Upper lobe of left lung (tissue), 6 donors: ENCODE measurements around the gene PCGF1. TPM values are rescaled to one million over a fixed set of nuclear protein-coding genes. Genes with fewer than 3 reads are reported as not detected.
"Not testable (repeated sequence)": the region's sequence is repeated elsewhere in the genome, so short reads cannot be mapped to it uniquely, and the experiment has no call there.

Source experiments
- ATAC-seq, 2 donors: fragments of 200-7000 bp; cut with Tn5 transposase; one replicate each; pipeline ENCODE4 v1.9.1; 2022; ENCODE audit warnings: mild to moderate bottlenecking in 2 of 2, moderate library complexity in 2 of 2; ENCODE audit not compliant: low FRiP score in 2 of 2
- DNase-seq, 2 donors: peaks; one replicate each; pipeline ENCODE4 v3.0.0-alpha.2; 2019 to 2020
- H3K27ac ChIP-seq, 4 donors: fragments of 200-600 bp; sonication (generic); one replicate each; pipeline ENCODE4 v1.5.1; 2016 to 2019
- H3K27me3 ChIP-seq, 4 donors: fragments of 200-600 bp; sonication (generic); one replicate each; pipeline ENCODE4 v1.5.1; 2017 to 2019
- H3K36me3 ChIP-seq, 4 donors: fragments of 200-600 bp; sonication (generic); one replicate each; pipeline ENCODE4 v1.5.1; 2016 to 2019
- H3K4me1 ChIP-seq, 4 donors: fragments of 200-600 bp; sonication (generic); one replicate each; pipeline ENCODE4 v1.5.1; 2018 to 2019
- H3K4me3 ChIP-seq, 4 donors: fragments of 200-600 bp; sonication (generic); one replicate each; pipeline ENCODE4 v1.5.1; 2017 to 2019; ENCODE audit warnings: mild to moderate bottlenecking in 2 of 4, moderate library complexity in 1 of 4
- H3K9me3 ChIP-seq, 4 donors: fragments of 200-600 bp; sonication (generic); one replicate each; pipeline ENCODE4 v1.5.1; 2018 to 2019
- CTCF ChIP-seq, 6 experiments: fragments of 450-650 bp in 4 of 6; fragments of 200-600 bp in 2 of 6; sonication (generic) in 2 of 6; IDR thresholded peaks; one replicate each; pipeline ENCODE4 v1.5.1; 2016 to 2019; ENCODE audit warnings: antibody characterized with exemption in 6 of 6
- EP300 ChIP-seq, 4 donors: sonication (generic); formaldehyde crosslinking; IDR thresholded peaks; one replicate each; pipeline ENCODE4 v1.5.1; 2017; ENCODE audit warnings: antibody characterized with exemption in 4 of 4, control low read depth in 2 of 4
- POLR2A ChIP-seq, 4 donors: fragments of 450-650 bp; IDR thresholded peaks; one replicate each; pipeline ENCODE4 v1.5.1; 2016 to 2017; ENCODE audit warnings: antibody characterized with exemption in 4 of 4, mild to moderate bottlenecking in 2 of 4
- POLR2AphosphoS5 ChIP-seq, 2 donors: sonication (generic); formaldehyde crosslinking; IDR thresholded peaks; one replicate each; pipeline ENCODE4 v1.5.1; 2017; ENCODE audit warnings: antibody characterized with exemption in 2 of 2
- whole genome bisulfite sequencing, 2 donors: methylation state at CpG; one replicate each; pipeline ENCODE4 v1.1.5; 2017 to 2018; 5-methylcytosine and 5-hydroxymethylcytosine counted together
- total RNA-seq, 6 donors: library from RNA; depleted of rRNA in 4 of 6; stranded (reverse); fragments of >200 nt in 4 of 6; gene quantifications; one replicate each; pipeline versions ENCODE4 v1.1.0 to v1.2.1, GENCODE V29; 2016 to 2021
- donor health status: DM: no; HTN: no; CAD: no; lungs with moderate emphysema.
- donor health status: DM: no; HTN: yes; CAD: no; lungs with severe emphysema.

PCGF1 gene
- total RNA-seq, 6 donors from 2014 or later = 15.4 to 43.2 (median 34.6) TPM

DNA sequence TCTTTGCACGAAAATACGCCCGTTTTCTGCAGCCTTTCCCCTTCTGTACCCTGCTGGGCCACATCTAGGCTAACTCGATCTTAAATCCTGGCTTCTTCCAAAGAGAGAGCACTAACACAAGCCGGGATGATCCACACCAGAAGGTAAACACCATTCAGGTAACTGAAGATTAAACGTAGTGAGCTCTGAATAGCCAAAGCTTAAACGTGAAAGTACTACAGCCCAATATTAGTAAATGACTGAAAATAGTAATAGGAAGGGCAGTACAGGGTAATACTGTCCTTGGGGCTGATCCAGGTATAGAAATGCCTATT is 34.6 kb downstream of the PCGF1 start:
- 10 to 17% methylated on average over 7 of the region's 7 CpGs for whole genome bisulfite sequencing, 2 donors
- peak overlapping the region; percentile 62 to 80 (median 74) for H3K4me3 ChIP-seq
- no peak for ATAC-seq

GRCh38 chr2:74472086-74472944 is 35.2 kb downstream of the PCGF1 start, which contains the start of gene MRPL53:
Gene MRPL53, minus strand, starts transcription at chr2:74472680. Its CDS starts 20 bp downstream, at chr2:74472660.
- peak; percentile 94 to 96 for DNase-seq
- 1% methylated on average over 56 to 58 of the region's 66 CpGs for WGBS, 2 donors
- Histone ChIP-seq H3K4me1 (peaks cover 21 to 30% (median 27%) of the 10 kb centered on the region in 4 donors), H3K9me3 (no peaks in the 10 kb centered on the region), H3K4me3 (peak within 1 kb of the TSS; percentile 62 to 80 (median 74)), H3K27ac (peak within 1 kb of the TSS; percentile 86 to 93 (median 90)), H3K36me3 (peaks cover 0 to 21% (median 12%) of the 10 kb centered on the region in 4 donors), H3K27me3 (no peaks in the 10 kb centered on the region)
- peak in 3 of 4 donors; percentile 50 to 93 (median 68) for TF ChIP-seq POLR2A (IDR thresholded peaks at IDR 0.05)
- peak in 1 of 4 donors; percentile 65 for TF ChIP-seq EP300 (IDR thresholded peaks at IDR 0.05)
- TF ChIP-seq CTCF (IDR thresholded peaks at IDR 0.05) = peak in 1 of 6 experiments; percentile 7
- peak; percentile 95 to 99 for TF ChIP-seq POLR2AphosphoS5 (IDR thresholded peaks at IDR 0.05)
- ATAC-seq = peak; percentile 95 to 99

More for the DNA sequence above, 34.6 kb downstream of the PCGF1 start:
- Histone ChIP-seq H3K27ac (peak overlapping the region; percentile 86 to 93 (median 90)), H3K36me3 (peaks cover 0 to 25% (median 12%) of the 10 kb centered on the region in 4 donors), H3K4me1 (peaks cover 22 to 34% (median 29%) of the 10 kb centered on the region in 4 donors), H3K27me3 (no peaks in the 10 kb centered on the region), H3K9me3 (no peaks in the 10 kb centered on the region)
- TF ChIP-seq CTCF (IDR thresholded peaks at IDR 0.05) (no peak), POLR2AphosphoS5 (IDR thresholded peaks at IDR 0.05) (no peak), EP300 (IDR thresholded peaks at IDR 0.05) (no peak), POLR2A (IDR thresholded peaks at IDR 0.05) (no peak)
- no peak for DNase-seq

DNA sequence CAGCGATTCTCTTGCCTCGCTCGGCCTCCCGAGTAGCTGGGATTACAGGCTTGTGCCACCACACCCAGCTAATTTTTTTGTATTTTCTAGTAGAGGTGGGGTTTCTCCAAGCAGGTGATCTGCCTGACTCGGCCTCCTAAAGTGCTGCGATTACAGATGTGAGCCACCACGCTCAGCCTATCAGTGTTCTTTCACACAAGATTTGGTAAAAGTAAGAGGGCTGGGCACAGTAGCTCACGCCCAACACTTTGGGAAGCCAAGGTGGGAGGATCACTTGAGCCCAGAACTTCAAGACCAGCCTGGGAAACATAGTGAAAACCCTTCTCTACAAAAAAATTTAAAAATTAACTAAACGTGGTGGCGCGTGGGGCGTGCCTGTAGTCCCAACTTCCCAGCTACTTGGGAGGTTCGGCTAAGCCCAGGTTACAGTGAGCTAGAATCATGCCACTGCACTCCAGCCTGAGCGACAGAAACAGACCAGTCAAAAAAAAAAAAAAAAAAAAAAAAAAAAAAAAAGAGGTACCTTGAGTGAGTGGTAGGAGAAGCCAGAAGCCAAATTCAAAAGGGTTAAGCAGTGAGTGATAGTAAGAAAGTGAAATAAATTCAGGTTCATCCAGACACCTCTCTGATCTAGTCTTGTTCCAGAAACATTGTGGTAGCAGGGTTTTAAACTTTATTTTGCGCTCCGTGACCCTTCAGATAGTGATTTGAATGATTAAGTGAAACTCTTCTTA is 36.0 kb downstream of the PCGF1 start:
- WGBS, 2 donors = 62 to 68% methylated on average over 16 of the region's 16 CpGs
- TF ChIP-seq CTCF (IDR thresholded peaks at IDR 0.05) (no peak), POLR2AphosphoS5 (IDR thresholded peaks at IDR 0.05) (no peak), EP300 (IDR thresholded peaks at IDR 0.05) (no peak), POLR2A (IDR thresholded peaks at IDR 0.05) (no peak)
- DNase-seq (no peak), ATAC-seq (no peak)
- Histone ChIP-seq H3K4me1 (peaks cover 13 to 22% (median 19%) of the 10 kb centered on the region in 4 donors), H3K4me3 (peak overlapping the region; percentile 62 to 80 (median 74)), H3K36me3 (peaks cover 0 to 19% (median 12%) of the 10 kb centered on the region in 4 donors), H3K9me3 (no peaks in the 10 kb centered on the region), H3K27ac (peak overlapping the region; percentile 86 to 93 (median 90)), H3K27me3 (no peaks in the 10 kb centered on the region)

DNA sequence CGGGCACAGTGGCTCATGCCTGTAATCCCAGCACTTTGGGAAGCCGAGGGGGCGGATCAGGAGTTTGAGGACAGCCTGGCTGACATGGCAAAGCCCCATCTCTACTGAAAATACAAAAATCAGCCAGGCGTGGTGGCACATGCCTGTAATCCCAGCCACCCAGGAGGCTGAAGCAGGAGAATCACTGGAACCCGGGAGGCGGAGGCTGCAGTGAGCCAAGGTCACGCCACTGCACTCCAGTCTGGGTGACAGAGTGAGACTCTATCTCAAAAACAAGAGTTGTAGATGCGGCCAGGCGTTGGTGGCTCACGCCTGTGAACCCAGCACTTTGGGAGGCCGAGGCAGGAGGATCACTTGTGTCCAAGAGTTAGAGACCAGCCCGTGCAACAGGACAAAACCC is 36.8 kb downstream of the PCGF1 start:
- not testable (repeated sequence) for ATAC-seq
- DNase-seq = peak in 1 of 2 donors; percentile 25
- H3K36me3 ChIP-seq = peaks cover 0 to 17% (median 11%) of the 10 kb centered on the region in 4 donors

GRCh38 chr2:74464406-74464805 is 43.1 kb downstream of the PCGF1 start:
- no peak for TF ChIP-seq POLR2AphosphoS5 (IDR thresholded peaks at IDR 0.05)
- no peak for TF ChIP-seq POLR2A (IDR thresholded peaks at IDR 0.05)
- TF ChIP-seq EP300 (IDR thresholded peaks at IDR 0.05) = no peak
- no peak for TF ChIP-seq CTCF (IDR thresholded peaks at IDR 0.05)

More for the DNA sequence above, 36.8 kb downstream of the PCGF1 start:
- peaks cover 18 to 26% (median 23%) of the 10 kb centered on the region in 4 donors for H3K4me1 ChIP-seq
- H3K9me3 ChIP-seq, H3K27ac ChIP-seq, H3K4me3 ChIP-seq, H3K27me3 ChIP-seq: not testable (repeated sequence)
- WGBS, 2 donors = 95 to 96% methylated on average over 12 of the region's 12 CpGs

More at GRCh38 chr2:74464406-74464805, 43.1 kb downstream of the PCGF1 start:
- WGBS, 2 donors = 3 to 6% methylated on average over 9 to 13 of the region's 13 CpGs
- peak overlapping the region; percentile 70 to 99 (median 86) for H3K4me3 ChIP-seq
- H3K36me3 ChIP-seq = peaks cover 0 to 26% (median 12%) of the 10 kb centered on the region in 4 donors
- DNase-seq (no peak), ATAC-seq (peak in 1 of 2 donors; percentile 1)
- peak overlapping the region; percentile 71 to 91 (median 84) for H3K27ac ChIP-seq
- H3K4me1 ChIP-seq = peaks cover 15 to 29% (median 19%) of the 10 kb centered on the region in 4 donors
- H3K27me3 ChIP-seq = no peaks in the 10 kb centered on the region
- H3K9me3 ChIP-seq = no peaks in the 10 kb centered on the region
